Panc1 (cell line): ENCODE results near the gene SIL1. TPM values are rescaled to one million over a fixed set of nuclear protein-coding genes. Genes with fewer than 3 reads are reported as not detected.

ENCODE experiments used
- ATAC-seq: fragments of 200-7000 bp; cut with Tn5 transposase; 2 replicates; pipeline ENCODE4 v1.9.1; 2020; ENCODE audit warnings: mild to moderate bottlenecking, moderate library complexity
- BruUV-seq: library from RNA; stranded (reverse); fragments of 400-500 nt; replicated peaks from 2 replicates; lab custom pipeline; 2021; lab: Mats Ljungman, UMichigan
- CTCF ChIA-PET: fragments of 300-600 bp; sonication (Branson Sonifier 250); formaldehyde crosslinking; loops from one replicate; lab custom pipeline; 2022; ENCODE audit warnings: antibody characterized with exemption; lab: Charles Lee
- POLR2A ChIA-PET: fragments of 300-600 bp; sonication (Branson Sonifier 250); formaldehyde crosslinking; loops from one replicate; lab custom pipeline; 2022; ENCODE audit warnings: antibody characterized with exemption; lab: Charles Lee
- DNase-seq: peaks from one replicate; pipeline ENCODE4 v3.0.0-alpha.2; 2010; ENCODE audit warnings: low read depth, low spot score
- H3K27ac ChIP-seq: 2 replicates; pipeline ENCODE4 v1.5.1; 2011; ENCODE audit warnings: mild to moderate bottlenecking, low read length, inconsistent platforms
- H3K27me3 ChIP-seq: fragments of 200-500 bp; sonication (Bioruptor generic); 2 replicates; pipeline ENCODE4 v1.6.0; 2014; ENCODE audit warnings: low read length, inconsistent platforms; ENCODE audit not compliant: control insufficient read depth, insufficient read depth
- H3K36me3 ChIP-seq: fragments of 200-500 bp; sonication (Bioruptor generic); 2 replicates; pipeline ENCODE4 v1.5.1; 2014; ENCODE audit warnings: inconsistent platforms, mild to moderate bottlenecking, low read length, moderate library complexity; ENCODE audit not compliant: control insufficient read depth, insufficient read depth
- H3K4me1 ChIP-seq: 2 replicates; pipeline ENCODE4 v1.5.1; 2011; ENCODE audit warnings: inconsistent platforms, mild to moderate bottlenecking, low read length, moderate library complexity; ENCODE audit not compliant: control insufficient read depth, insufficient read depth
- H3K4me3 ChIP-seq, 2 experiments: 2 replicates each; pipeline ENCODE4 v1.5.1; 2011 to 2012; ENCODE audit warnings: low read depth in 2 of 2, low read length in 2 of 2, mild to moderate bottlenecking in 2 of 2, inconsistent platforms in 1 of 2, moderate library complexity in 1 of 2
- H3K9me3 ChIP-seq: fragments of 200-500 bp; sonication (Bioruptor generic); 2 replicates; pipeline ENCODE4 v1.5.1; 2014; ENCODE audit warnings: low read depth, mild to moderate bottlenecking, inconsistent platforms, low read length, moderate library complexity; ENCODE audit not compliant: control insufficient read depth, insufficient read depth
- POLR2AphosphoS5 ChIP-seq: IDR thresholded peaks from 2 replicates; pipeline ENCODE4 v1.6.1; 2012; ENCODE audit warnings: mild to moderate bottlenecking, low read depth, low read length, moderate library complexity
- REST ChIP-seq, 2 experiments: IDR thresholded peaks; 2 replicates each; pipeline ENCODE4 v1.6.1; 2011 to 2012; ENCODE audit warnings: low read depth in 2 of 2, control low read depth in 1 of 2, low read length in 1 of 2, mild to moderate bottlenecking in 1 of 2, moderate library complexity in 1 of 2; ENCODE audit not compliant: insufficient read depth in 1 of 2
- SIN3A ChIP-seq: IDR thresholded peaks from 2 replicates; pipeline ENCODE4 v1.6.1; 2012; ENCODE audit warnings: low read depth, mild to moderate bottlenecking, low read length, moderate library complexity, borderline replicate concordance; ENCODE audit not compliant: insufficient read depth
- TCF7L2 ChIP-seq: IDR thresholded peaks from 2 replicates; pipeline ENCODE4 v1.6.1; 2011; ENCODE audit warnings: mild to moderate bottlenecking, low read depth, low read length, inconsistent platforms
- in situ Hi-C: cut with HindIII; loops from 2 replicates; pipeline ENCODE4 v1.10.0; 2016; ENCODE audit warnings: low sequenced_read_pairs, low pct_unique_long_range_greater_than_20kb
- intact Hi-C: fragments of 100-400 bp; cut with micrococcal nuclease; formaldehyde crosslinking; loops from one replicate; pipeline ENCODE4 v1.10.0; 2022; ENCODE audit not compliant: unreplicated experiment
- total RNA-seq: library from RNA; stranded (reverse); gene quantifications from one replicate; pipeline ENCODE4 v1.2.1, GENCODE V29; 2021; ENCODE audit not compliant: unreplicated experiment
- TF ChIP-seq, protein P1 (sequence below): fragments of 450-650 bp; IDR thresholded peaks from 2 replicates; pipeline ENCODE4 v1.5.1; 2017; ENCODE audit warnings: mild to moderate bottlenecking

The SIL1 gene
- total RNA-seq, 1 experiment from 2014 or later, result 35.4 TPM

DNA sequence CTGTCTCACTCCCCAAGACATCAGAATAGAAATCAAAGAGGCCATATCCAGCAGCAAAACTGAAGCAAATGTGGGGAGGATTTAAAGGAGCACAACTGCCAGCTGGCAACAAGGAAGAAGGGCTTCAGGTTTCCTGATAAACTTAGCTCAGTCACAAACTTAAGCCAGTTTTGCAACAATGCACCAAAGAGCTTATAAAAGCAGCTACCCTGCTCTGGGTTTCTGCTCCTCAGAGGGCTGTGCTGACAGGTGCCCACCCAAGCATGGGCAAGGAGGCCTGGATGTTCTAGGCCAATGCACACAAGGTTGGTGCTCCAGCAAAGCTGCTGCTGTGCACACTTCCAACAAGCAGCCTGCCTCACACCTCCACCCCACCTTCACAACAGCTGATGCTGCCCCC, 132.9 kb downstream of the SIL1 start:
- no peak overlapping the region for H3K4me3 ChIP-seq
- no peaks in the 10 kb centered on the region for H3K36me3 ChIP-seq
- TF ChIP-seq TCF7L2 (no peak), SIN3A (no peak), POLR2AphosphoS5 (no peak), REST (IDR thresholded peaks at IDR 0.05; ENCODE audit: insufficient read depth in 1 of 2, low read depth in 2 of 2, low read length in 1 of 2) (no peak)
- TF ChIP-seq, protein P1, sequence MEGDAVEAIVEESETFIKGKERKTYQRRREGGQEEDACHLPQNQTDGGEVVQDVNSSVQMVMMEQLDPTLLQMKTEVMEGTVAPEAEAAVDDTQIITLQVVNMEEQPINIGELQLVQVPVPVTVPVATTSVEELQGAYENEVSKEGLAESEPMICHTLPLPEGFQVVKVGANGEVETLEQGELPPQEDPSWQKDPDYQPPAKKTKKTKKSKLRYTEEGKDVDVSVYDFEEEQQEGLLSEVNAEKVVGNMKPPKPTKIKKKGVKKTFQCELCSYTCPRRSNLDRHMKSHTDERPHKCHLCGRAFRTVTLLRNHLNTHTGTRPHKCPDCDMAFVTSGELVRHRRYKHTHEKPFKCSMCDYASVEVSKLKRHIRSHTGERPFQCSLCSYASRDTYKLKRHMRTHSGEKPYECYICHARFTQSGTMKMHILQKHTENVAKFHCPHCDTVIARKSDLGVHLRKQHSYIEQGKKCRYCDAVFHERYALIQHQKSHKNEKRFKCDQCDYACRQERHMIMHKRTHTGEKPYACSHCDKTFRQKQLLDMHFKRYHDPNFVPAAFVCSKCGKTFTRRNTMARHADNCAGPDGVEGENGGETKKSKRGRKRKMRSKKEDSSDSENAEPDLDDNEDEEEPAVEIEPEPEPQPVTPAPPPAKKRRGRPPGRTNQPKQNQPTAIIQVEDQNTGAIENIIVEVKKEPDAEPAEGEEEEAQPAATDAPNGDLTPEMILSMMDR, result no peak
- ATAC-seq (no peak), DNase-seq (no peak)
- intact Hi-C loops, result no loop called here
- no peaks in the 10 kb centered on the region for H3K4me1 ChIP-seq
- no TSS peak for BruUV-seq
- POLR2A ChIA-PET, result no interaction called here
- no peaks in the 10 kb centered on the region for H3K27me3 ChIP-seq
- CTCF ChIA-PET, result no interaction called here
- no peak overlapping the region for H3K27ac ChIP-seq
- H3K9me3 ChIP-seq, result no peaks in the 10 kb centered on the region
- in situ Hi-C loops, result no loop called here

DNA sequence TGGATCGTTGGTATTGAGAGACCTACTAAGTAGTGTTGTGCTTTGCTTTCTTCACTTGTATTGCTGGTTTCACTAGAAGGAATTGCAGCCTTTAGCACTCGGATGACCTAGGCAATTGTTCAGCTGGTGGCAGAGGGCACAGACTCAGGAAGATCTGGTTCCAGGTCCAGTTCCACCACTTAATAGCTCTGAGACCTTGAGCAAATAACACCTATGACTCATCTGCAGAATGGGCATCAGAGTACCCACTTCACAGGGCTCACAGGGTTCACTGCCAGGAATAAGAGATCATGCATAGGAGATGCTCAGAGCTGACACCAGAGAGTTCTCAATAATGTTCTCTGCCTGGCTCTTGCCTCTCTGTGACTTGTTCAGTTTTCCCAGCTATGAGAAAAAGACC, 133.6 kb downstream of the SIL1 start:
- ATAC-seq (no peak), DNase-seq (no peak)
- no peak overlapping the region for H3K4me3 ChIP-seq
- H3K9me3 ChIP-seq, result no peaks in the 10 kb centered on the region
- H3K27ac ChIP-seq, result no peak overlapping the region
- H3K4me1 ChIP-seq, result no peaks in the 10 kb centered on the region
- ChIA-PET POLR2A (interaction anchor here (0.6 kb wide), 1 partner anchor 229 kb away, joined by 6 read pairs; the partner anchor contains the start of gene MATR3), CTCF (no interaction called here)
- H3K36me3 ChIP-seq, result no peaks in the 10 kb centered on the region
- intact Hi-C loops, result no loop called here
- in situ Hi-C loops, result no loop called here
- no peak for TF ChIP-seq REST (IDR thresholded peaks at IDR 0.05; ENCODE audit: insufficient read depth in 1 of 2, low read depth in 2 of 2, low read length in 1 of 2)
- no peak for TF ChIP-seq SIN3A
- BruUV-seq, result no TSS peak
- H3K27me3 ChIP-seq, result no peaks in the 10 kb centered on the region
